Liver (tissue), 9 donors: ENCODE results near the gene GATA2. TPM values are rescaled to one million over a fixed set of nuclear protein-coding genes. Genes with fewer than 3 reads are reported as not detected.

Experiments
- DNase-seq: peaks from one replicate; pipeline ENCODE4 v3.0.0-alpha.2; 2017; ENCODE audit warnings: low spot score
- H3K27ac ChIP-seq, 2 donors: one replicate each; pipeline ENCODE4 v1.7.0; 2013; ENCODE audit warnings: inconsistent platforms in 2 of 2, low read length in 2 of 2, control low read depth in 1 of 2, low read depth in 1 of 2, mild to moderate bottlenecking in 1 of 2
- H3K27me3 ChIP-seq, 4 donors: one replicate each; pipeline versions ENCODE4 v1.6.1 to v1.7.0; 2013; ENCODE audit warnings: low read length in 3 of 4, inconsistent platforms in 1 of 4, mild to moderate bottlenecking in 1 of 4, moderate library complexity in 1 of 4; ENCODE audit not compliant: control insufficient read depth in 4 of 4, insufficient read depth in 4 of 4
- H3K36me3 ChIP-seq, 4 donors: one replicate each; pipeline versions ENCODE4 v1.6.1 to v1.7.0; 2013; ENCODE audit warnings: low read length in 3 of 4, mild to moderate bottlenecking in 3 of 4, low read depth in 1 of 4, moderate library complexity in 1 of 4; ENCODE audit not compliant: control insufficient read depth in 4 of 4, insufficient read depth in 3 of 4
- H3K4me1 ChIP-seq, 4 donors: one replicate each; pipeline versions ENCODE4 v1.6.1 to v1.7.0; 2013; ENCODE audit warnings: low read length in 3 of 4, mild to moderate bottlenecking in 3 of 4, moderate library complexity in 1 of 4; ENCODE audit not compliant: control insufficient read depth in 4 of 4, insufficient read depth in 4 of 4
- H3K4me3 ChIP-seq, 3 donors: one replicate each; pipeline versions ENCODE4 v1.6.1 to v1.7.0; 2013; ENCODE audit warnings: low read length in 3 of 3, control low read depth in 1 of 3, low read depth in 1 of 3, mild to moderate bottlenecking in 1 of 3
- H3K9ac ChIP-seq, 2 donors: one replicate each; pipeline ENCODE4 v1.7.0; 2013; ENCODE audit warnings: low read length in 2 of 2, mild to moderate bottlenecking in 2 of 2, moderate library complexity in 2 of 2, control low read depth in 1 of 2, low read depth in 1 of 2
- H3K9me3 ChIP-seq, 4 donors: one replicate each; pipeline versions ENCODE4 v1.6.1 to v1.7.0; 2013; ENCODE audit warnings: low read length in 3 of 4; ENCODE audit not compliant: control insufficient read depth in 4 of 4
- ATF3 ChIP-seq: IDR thresholded peaks from 2 replicates; pipeline ENCODE4 v1.6.1; 2016; ENCODE audit warnings: antibody characterized with exemption
- FOXA1 ChIP-seq: IDR thresholded peaks from 2 replicates; pipeline ENCODE4 v1.6.1; 2016; ENCODE audit warnings: antibody characterized with exemption
- FOXA2 ChIP-seq: IDR thresholded peaks from 2 replicates; pipeline ENCODE4 v1.6.1; 2016; ENCODE audit warnings: antibody characterized with exemption
- GABPA ChIP-seq, 2 donors: IDR thresholded peaks in 1 of 2; conservative IDR thresholded peaks in 1 of 2; 2 replicates each; pipeline ENCODE4 v1.6.1; 2016; ENCODE audit warnings: antibody characterized with exemption in 2 of 2, mild to moderate bottlenecking in 1 of 2, moderate library complexity in 1 of 2
- HNF4A ChIP-seq, 2 donors: conservative IDR thresholded peaks; 2 replicates each; pipeline ENCODE4 v1.6.1; 2016; ENCODE audit warnings: antibody characterized with exemption in 2 of 2, mild to moderate bottlenecking in 2 of 2
- HNF4G ChIP-seq: IDR thresholded peaks from 2 replicates; pipeline ENCODE4 v1.6.1; 2016; ENCODE audit warnings: antibody characterized with exemption
- JUND ChIP-seq, 2 donors: IDR thresholded peaks; 2 replicates each; pipeline ENCODE4 v1.6.1; 2016; ENCODE audit warnings: antibody characterized with exemption in 2 of 2
- MAX ChIP-seq: IDR thresholded peaks from 2 replicates; pipeline ENCODE4 v1.6.1; 2016; ENCODE audit warnings: antibody characterized with exemption
- NR2F2 ChIP-seq: IDR thresholded peaks from 2 replicates; pipeline ENCODE4 v1.6.1; 2016; ENCODE audit warnings: antibody characterized with exemption
- RAD21 ChIP-seq, 2 donors: IDR thresholded peaks; 2 replicates each; pipeline ENCODE4 v1.6.1; 2016; ENCODE audit warnings: antibody characterized with exemption in 2 of 2, mild to moderate bottlenecking in 2 of 2
- REST ChIP-seq: IDR thresholded peaks from 2 replicates; pipeline ENCODE4 v1.6.1; 2016; ENCODE audit warnings: antibody characterized with exemption, mild to moderate bottlenecking
- RXRA ChIP-seq, 2 donors: IDR thresholded peaks; 2 replicates each; pipeline ENCODE4 v1.6.1; 2017 to 2018; ENCODE audit warnings: antibody characterized with exemption in 2 of 2, mild to moderate bottlenecking in 1 of 2
- SP1 ChIP-seq: IDR thresholded peaks from 2 replicates; pipeline ENCODE4 v1.6.1; 2018; ENCODE audit warnings: antibody characterized with exemption, mild to moderate bottlenecking
- TAF1 ChIP-seq: conservative IDR thresholded peaks from 2 replicates; pipeline ENCODE4 v1.6.1; 2016; ENCODE audit warnings: antibody characterized with exemption, mild to moderate bottlenecking
- YY1 ChIP-seq: IDR thresholded peaks from 2 replicates; pipeline ENCODE4 v1.6.1; 2016; ENCODE audit warnings: antibody characterized with exemption, mild to moderate bottlenecking
- WGBS: extraction: QIAGEN DNeasy Blood & Tissue Kit; methylation state at CpG from one replicate; pipeline ENCODE4 v1.1.7; 2013; 5-methylcytosine and 5-hydroxymethylcytosine counted together
- polyA plus RNA-seq, 2 donors: library from polyadenylated mRNA; stranded (reverse) in 1 of 2; unstranded in 1 of 2; fragments of 200-250 nt in 1 of 2; fragments of >200 nt in 1 of 2; fragmentation: Nextera tagmentation in 1 of 2; extraction: Ambion mirVana in 1 of 2; gene quantifications; one replicate each; pipeline versions ENCODE4 v1.2.1 to v1.2.3, GENCODE V29; 2013 to 2015
- total RNA-seq, 2 donors: library from RNA; depleted of rRNA; stranded (reverse); fragments of >200 nt; gene quantifications; one replicate each; pipeline ENCODE4 v1.2.3, GENCODE V29; 2014
- TF ChIP-seq, protein P1 (sequence below): IDR thresholded peaks from 2 replicates; pipeline ENCODE4 v1.6.1; 2016; ENCODE audit warnings: antibody characterized with exemption
- TF ChIP-seq, protein P2 (sequence below): fragments of 150-350 bp; IDR thresholded peaks from 2 replicates; pipeline ENCODE4 v1.5.1; 2017; ENCODE audit warnings: improper control_type of control experiment, low read depth, low read length; ENCODE audit not compliant: missing input control
- donor health status: healthy.
- donor health status: healthy.
- donor health status: healthy.
- donor health status: healthy.
- donor health status: healthy.

GATA2 gene
- total and polyA plus RNA-seq, 4 donors: 0.25 to 2.8 (median 0.54) TPM

DNA sequence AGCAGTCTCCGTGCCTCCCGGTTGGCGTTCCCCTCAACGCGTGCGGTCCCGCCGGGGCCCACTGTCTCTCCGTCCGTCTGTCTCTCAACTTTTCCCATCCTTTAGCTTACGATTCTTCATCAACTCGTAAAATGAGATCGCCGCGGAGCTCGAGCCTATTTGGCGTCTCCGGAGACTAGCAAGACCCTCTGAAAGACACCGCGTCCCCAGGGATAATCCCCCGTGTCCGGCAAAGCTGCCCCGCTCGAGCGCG is 3.4 kb downstream of the GATA2 start:
- Histone ChIP-seq H3K4me3 (peak overlapping the region in 2 of 3 donors; percentile 33 to 50), H3K9me3 (no peaks in the 10 kb centered on the region), H3K27ac (no peak overlapping the region), H3K4me1 (peaks cover 27 to 49% (median 41%) of the 10 kb centered on the region in 4 donors), H3K36me3 (no peaks in the 10 kb centered on the region), H3K9ac (no peak overlapping the region), H3K27me3 (peaks cover 10 to 19% (median 16%) of the 10 kb centered on the region in 4 donors)
- WGBS: 1% methylated on average over 26 of the region's 26 CpGs
- TF ChIP-seq, protein P1, sequence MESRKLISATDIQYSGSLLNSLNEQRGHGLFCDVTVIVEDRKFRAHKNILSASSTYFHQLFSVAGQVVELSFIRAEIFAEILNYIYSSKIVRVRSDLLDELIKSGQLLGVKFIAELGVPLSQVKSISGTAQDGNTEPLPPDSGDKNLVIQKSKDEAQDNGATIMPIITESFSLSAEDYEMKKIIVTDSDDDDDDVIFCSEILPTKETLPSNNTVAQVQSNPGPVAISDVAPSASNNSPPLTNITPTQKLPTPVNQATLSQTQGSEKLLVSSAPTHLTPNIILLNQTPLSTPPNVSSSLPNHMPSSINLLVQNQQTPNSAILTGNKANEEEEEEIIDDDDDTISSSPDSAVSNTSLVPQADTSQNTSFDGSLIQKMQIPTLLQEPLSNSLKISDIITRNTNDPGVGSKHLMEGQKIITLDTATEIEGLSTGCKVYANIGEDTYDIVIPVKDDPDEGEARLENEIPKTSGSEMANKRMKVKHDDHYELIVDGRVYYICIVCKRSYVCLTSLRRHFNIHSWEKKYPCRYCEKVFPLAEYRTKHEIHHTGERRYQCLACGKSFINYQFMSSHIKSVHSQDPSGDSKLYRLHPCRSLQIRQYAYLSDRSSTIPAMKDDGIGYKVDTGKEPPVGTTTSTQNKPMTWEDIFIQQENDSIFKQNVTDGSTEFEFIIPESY: no peak
- TF ChIP-seq YY1 (no peak), NR2F2 (no peak), ATF3 (no peak), TAF1 (no peak), JUND (IDR thresholded peaks at IDR 0.05) (no peak), HNF4A (conservative IDR thresholded peaks at IDR 0.05) (no peak), RAD21 (IDR thresholded peaks at IDR 0.05) (no peak), FOXA2 (no peak), MAX (no peak), SP1 (no peak), HNF4G (no peak), GABPA (IDR thresholded peaks at IDR 0.05 in 1 of 2, conservative IDR thresholded peaks at IDR 0.05 in 1 of 2) (no peak), FOXA1 (no peak), RXRA (IDR thresholded peaks at IDR 0.05) (no peak), REST (no peak)
- TF ChIP-seq, protein P2, sequence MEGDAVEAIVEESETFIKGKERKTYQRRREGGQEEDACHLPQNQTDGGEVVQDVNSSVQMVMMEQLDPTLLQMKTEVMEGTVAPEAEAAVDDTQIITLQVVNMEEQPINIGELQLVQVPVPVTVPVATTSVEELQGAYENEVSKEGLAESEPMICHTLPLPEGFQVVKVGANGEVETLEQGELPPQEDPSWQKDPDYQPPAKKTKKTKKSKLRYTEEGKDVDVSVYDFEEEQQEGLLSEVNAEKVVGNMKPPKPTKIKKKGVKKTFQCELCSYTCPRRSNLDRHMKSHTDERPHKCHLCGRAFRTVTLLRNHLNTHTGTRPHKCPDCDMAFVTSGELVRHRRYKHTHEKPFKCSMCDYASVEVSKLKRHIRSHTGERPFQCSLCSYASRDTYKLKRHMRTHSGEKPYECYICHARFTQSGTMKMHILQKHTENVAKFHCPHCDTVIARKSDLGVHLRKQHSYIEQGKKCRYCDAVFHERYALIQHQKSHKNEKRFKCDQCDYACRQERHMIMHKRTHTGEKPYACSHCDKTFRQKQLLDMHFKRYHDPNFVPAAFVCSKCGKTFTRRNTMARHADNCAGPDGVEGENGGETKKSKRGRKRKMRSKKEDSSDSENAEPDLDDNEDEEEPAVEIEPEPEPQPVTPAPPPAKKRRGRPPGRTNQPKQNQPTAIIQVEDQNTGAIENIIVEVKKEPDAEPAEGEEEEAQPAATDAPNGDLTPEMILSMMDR: no peak
- no peak for DNase-seq
